ENCODE measurements around the gene EIF1AY. TPM values are rescaled to one million over a fixed set of nuclear protein-coding genes. Genes with fewer than 3 reads are reported as not detected.
"Not testable (repeated sequence)": the region's sequence is repeated elsewhere in the genome, so short reads cannot be mapped to it uniquely, and the experiment has no call there.

EIF1AY gene, protein sequence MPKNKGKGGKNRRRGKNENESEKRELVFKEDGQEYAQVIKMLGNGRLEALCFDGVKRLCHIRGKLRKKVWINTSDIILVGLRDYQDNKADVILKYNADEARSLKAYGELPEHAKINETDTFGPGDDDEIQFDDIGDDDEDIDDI
- 10 to 100 TPM in 2 of 3 donors, not detected in 1; 13.2 to 30.7 TPM for polyA plus RNA-seq

DNA sequence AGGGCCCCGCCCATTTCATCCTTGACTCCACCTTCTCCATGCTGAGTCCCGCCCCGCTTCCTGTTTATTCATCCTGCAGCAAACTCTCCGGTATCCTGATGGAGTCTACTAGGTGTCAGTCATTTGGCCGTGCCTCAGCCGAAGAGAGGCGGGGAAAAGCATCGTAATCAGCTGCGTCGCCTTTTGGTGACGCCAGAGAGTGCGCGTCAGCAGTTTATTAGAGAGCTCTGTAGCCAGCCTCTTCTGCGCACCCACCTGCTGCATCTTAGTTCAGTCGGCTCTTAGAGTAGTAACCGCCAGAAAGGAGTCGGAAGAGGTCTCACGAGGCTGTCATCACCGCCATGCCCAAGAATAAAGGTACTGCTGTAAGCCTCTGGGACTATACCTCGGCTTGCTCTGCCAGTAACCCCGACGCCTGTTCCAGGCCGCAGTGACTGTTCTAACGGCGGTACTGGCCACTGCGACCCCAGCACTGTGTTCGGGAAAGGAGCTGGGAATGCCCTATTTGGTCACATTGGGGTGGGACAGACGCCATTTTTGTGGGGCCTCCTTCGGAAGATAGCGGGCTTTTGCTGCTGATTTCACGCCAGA is at the start of gene EIF1AY:
EIF1AY (plus strand) TSS at position 246 of the 591 bp plus-strand sequence; CDS start at position 342, 96 bp downstream.
- WGBS, 3 donors, result 0% methylated on average over 27 to 31 of the region's 31 CpGs; no CpG with 5 or more reads in 1 of the 3 donors
- peak within 1 kb of the TSS; percentile 78 for H3K27ac ChIP-seq (ENCODE audit: low read depth, low read length)

GRCh38 chrY:20528435-20528834 is 47.1 kb upstream of the EIF1AY start:
- WGBS, 3 donors, result 74 to 91% methylated on average over 6 of the region's 6 CpGs; no CpG with 5 or more reads in 1 of the 3 donors
- no peak overlapping the region for H3K27ac ChIP-seq (ENCODE audit: low read depth, low read length)

GRCh38 chrY:20538186-20538585 is 37.4 kb upstream of the EIF1AY start:
- WGBS, 3 donors, result 71 to 88% methylated on average over 1 of the region's 1 CpG; no CpG with 5 or more reads in 1 of the 3 donors
- no peak overlapping the region for H3K27ac ChIP-seq (ENCODE audit: low read depth, low read length)

- H3K27ac ChIP-seq (ENCODE audit: low read depth, low read length), result no peak overlapping the region
These were observed 36.6 kb upstream of the EIF1AY start for GRCh38 chrY:20538933-20539332.

DNA sequence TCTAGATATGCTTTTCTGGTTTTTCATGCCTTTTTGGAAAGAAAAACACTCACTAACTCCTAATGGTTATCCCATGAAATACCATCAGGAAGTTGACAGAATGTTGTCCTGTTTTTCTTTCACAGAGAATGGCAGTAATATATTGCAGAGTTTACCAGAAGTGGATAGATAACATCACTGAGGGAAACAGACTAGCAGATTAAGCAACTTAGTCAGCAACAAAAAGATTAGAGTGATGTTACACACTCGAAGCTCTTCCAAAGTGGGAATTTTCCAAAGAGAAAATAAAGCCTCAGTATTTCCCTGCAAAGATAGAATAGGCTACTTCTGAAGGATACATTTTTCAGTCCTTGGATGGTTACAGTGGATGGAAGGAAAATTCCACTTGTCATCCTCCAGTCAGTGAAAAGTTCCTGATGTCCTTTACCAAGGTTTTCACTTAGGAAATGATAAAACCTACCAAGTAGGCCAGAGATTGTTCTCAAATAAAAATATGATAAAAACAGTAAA is 31.1 kb upstream of the EIF1AY start:
- WGBS, 3 donors, result 23 to 50% methylated on average over 1 of the region's 1 CpG; no CpG with 5 or more reads in 1 of the 3 donors
- H3K27ac ChIP-seq (ENCODE audit: low read depth, low read length), result no peak overlapping the region

DNA sequence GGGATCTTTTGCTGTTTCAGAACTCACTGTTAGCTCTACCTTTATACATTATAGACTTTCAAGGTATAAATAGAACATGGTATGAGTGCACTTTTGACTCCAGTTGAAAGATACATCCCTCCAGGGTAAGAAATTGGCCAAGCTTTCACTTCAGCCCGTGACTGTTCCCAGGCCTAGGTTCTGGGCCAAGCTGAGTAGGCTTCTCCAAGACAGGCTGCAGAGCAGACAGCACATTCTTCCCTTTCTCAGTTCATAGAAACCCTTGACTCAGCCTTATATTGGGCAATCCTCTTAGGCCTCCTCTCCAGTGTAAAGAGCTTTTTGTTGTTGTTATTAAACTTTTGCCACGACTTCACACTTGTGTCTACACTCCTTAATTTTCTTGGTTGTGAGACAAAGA is 29.5 kb upstream of the EIF1AY start:
- no peak overlapping the region for H3K27ac ChIP-seq (ENCODE audit: low read depth, low read length)
- WGBS, 3 donors, result 55 to 65% methylated on average over 2 of the region's 2 CpGs; no CpG with 5 or more reads in 1 of the 3 donors

- H3K27ac ChIP-seq (ENCODE audit: low read depth, low read length), result no peak overlapping the region
- WGBS, 3 donors, result 50 to 65% methylated on average over 1 of the region's 1 CpG; no CpG with 5 or more reads in 1 of the 3 donors
These were observed 26.3 kb upstream of the EIF1AY start for GRCh38 chrY:20549289-20549688.

GRCh38 chrY:20551840-20552239 is 23.7 kb upstream of the EIF1AY start:
- 98% methylated on average over 28 of the region's 28 CpGs; no CpG with 5 or more reads in 2 of the 3 donors for WGBS, 3 donors
- H3K27ac ChIP-seq (ENCODE audit: low read depth, low read length), result no peak overlapping the region

- not testable (repeated sequence) for H3K27ac ChIP-seq (ENCODE audit: low read depth, low read length)
- WGBS, 3 donors, result 86 to 97% methylated on average over 8 to 10 of the region's 10 CpGs; no CpG with 5 or more reads in 1 of the 3 donors
These were observed 22.7 kb upstream of the EIF1AY start for GRCh38 chrY:20552764-20553323.

DNA sequence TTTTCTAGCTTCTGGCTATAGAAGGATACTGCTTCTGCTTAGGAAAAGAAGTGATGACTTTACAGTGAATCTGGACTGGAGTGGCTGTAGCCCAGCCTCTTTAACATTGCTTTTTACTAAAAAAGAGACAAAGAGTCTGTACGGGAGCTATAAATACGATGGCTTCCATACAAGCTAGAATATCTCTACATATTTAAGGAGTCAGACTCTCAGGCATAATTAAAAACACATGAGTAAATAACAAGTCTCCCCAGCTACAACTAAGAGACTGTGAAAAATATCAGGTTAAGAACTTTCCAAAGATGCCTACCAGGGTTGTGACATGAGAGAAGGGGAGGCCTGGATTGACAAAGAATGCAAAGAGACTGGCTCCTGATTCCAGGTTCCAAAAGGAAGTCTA is 19.8 kb upstream of the EIF1AY start:
- H3K27ac ChIP-seq (ENCODE audit: low read depth, low read length), result no peak overlapping the region
- WGBS, 3 donors, result 79 to 91% methylated on average over 2 of the region's 2 CpGs; no CpG with 5 or more reads in 1 of the 3 donors

DNA sequence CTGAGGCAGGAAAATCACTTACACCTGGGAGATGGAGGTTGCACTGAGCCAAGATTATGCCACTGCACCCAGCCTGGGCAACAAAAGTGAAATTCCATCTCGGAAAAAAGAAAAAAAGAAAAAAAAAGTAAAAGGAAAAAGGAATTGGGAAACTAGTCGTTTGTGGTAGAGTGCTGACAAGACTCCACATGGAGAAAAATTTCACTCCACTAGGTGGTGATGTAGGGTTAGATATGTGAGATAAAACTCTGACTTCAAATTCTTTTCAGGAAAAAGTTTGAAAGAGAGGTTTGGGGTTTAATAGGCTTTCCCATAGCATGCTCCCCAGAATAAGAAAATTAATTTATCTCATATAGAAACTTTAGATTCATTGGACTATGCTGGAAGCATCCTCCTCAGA is 16.9 kb upstream of the EIF1AY start:
- no peak overlapping the region for H3K27ac ChIP-seq (ENCODE audit: low read depth, low read length)
- WGBS, 3 donors, result 3 to 9% methylated on average over 2 of the region's 2 CpGs; no CpG with 5 or more reads in 1 of the 3 donors

- WGBS, 3 donors, result 61 to 64% methylated on average over 2 of the region's 2 CpGs; no CpG with 5 or more reads in 1 of the 3 donors
- H3K27ac ChIP-seq (ENCODE audit: low read depth, low read length), result no peak overlapping the region
These were observed 15.6 kb upstream of the EIF1AY start for GRCh38 chrY:20559873-20560512.

DNA sequence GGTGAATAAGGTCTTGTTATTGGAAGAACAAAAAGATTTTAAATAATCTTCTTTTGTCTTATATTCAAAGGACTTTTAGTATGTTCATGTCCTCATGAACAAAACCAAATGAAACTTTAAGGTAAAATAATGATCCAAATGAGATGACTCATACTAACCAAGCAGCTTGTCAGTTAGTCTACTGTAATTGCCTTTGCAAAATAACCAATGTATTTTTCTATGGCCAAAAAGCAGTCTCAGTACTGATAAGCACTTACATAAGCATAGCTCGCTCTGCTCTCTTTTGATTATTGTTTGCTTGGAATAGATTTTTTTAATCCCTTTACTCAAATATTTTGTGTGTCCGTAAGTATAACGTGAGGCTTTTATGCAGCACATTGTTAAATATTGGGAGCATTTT is 4.3 kb upstream of the EIF1AY start:
- H3K27ac ChIP-seq (ENCODE audit: low read depth, low read length), result no peak overlapping the region
- WGBS, 3 donors, result 22 to 70% methylated on average over 3 of the region's 3 CpGs; no CpG with 5 or more reads in 1 of the 3 donors

DNA sequence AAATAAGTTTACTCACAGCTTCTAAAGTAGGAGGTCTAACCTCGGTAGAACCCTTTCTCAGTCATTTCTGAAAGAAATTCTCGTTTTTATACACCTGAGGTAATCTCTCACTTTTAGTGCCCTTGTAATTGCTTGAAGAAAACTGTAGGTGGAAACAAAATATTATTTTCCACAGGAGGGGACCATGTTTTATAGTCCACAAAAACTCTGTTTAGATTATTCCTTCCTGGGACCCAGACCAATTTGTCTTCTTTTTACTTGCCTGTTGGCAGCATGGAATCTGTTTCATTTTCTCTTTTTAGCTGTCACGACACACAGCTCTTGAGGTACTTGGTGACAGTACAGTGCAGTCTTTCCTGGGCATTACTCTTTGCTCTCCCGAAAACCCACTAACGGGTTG is 930 bp downstream of the EIF1AY start:
- WGBS, 3 donors, result 2 to 14% methylated on average over 5 of the region's 5 CpGs; no CpG with 5 or more reads in 1 of the 3 donors

GRCh38 chrY:20578206-20578605 is 2.6 kb downstream of the EIF1AY start:
- H3K27ac ChIP-seq (ENCODE audit: low read depth, low read length), result no peak overlapping the region
- 59 to 74% methylated on average over 3 of the region's 3 CpGs; no CpG with 5 or more reads in 1 of the 3 donors for WGBS, 3 donors

More for the DNA sequence above, 930 bp downstream of the EIF1AY start:
- no peak overlapping the region for H3K27ac ChIP-seq (ENCODE audit: low read depth, low read length)

DNA sequence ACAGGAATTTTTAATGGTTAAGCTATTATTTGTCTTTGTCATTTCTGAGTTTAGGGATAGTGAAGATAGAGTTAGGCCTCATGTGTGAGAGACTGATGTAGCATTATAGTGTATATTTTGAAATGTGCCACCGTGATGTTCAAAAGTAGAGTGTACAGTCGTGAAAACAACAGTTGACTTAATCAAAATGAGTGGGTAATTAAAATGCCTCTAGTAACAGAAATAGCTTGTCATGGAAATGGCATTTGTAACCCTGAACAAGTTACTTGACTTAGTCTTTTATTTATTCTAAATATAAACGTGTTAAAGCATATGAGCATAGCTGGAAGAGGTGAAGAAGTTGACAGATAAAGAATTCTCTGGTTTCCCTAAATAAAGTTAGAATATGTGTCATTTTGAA is 6.1 kb downstream of the EIF1AY start:
- H3K27ac ChIP-seq (ENCODE audit: low read depth, low read length), result no peak overlapping the region
- WGBS, 3 donors, result 46 to 88% methylated on average over 3 of the region's 3 CpGs; no CpG with 5 or more reads in 1 of the 3 donors

GRCh38 chrY:20586161-20586560 is 10.6 kb downstream of the EIF1AY start:
- 87 to 94% methylated on average over 4 of the region's 4 CpGs; no CpG with 5 or more reads in 1 of the 3 donors for WGBS, 3 donors
- no peak overlapping the region for H3K27ac ChIP-seq (ENCODE audit: low read depth, low read length)
